GM19099 (cell line): ENCODE data around the gene CSMD2.

Source experiments
- POLR2A ChIP-seq: IDR thresholded peaks from 3 replicates; pipeline ENCODE4 v1.6.1; 2011; ENCODE audit warnings: low read depth; ENCODE audit not compliant: insufficient read length; ENCODE audit errors: extremely low read depth

CSMD2 gene

GRCh38 chr1:34130306-34130705, 34.7 kb downstream of the CSMD2 start:
- no peak for TF ChIP-seq POLR2A

GRCh38 chr1:34129630-34130029, 35.4 kb downstream of the CSMD2 start:
- TF ChIP-seq POLR2A = no peak

- no peak for TF ChIP-seq POLR2A
Measured at GRCh38 chr1:34128186-34128889, 36.7 kb downstream of the CSMD2 start.

GRCh38 chr1:34127006-34128000, 37.7 kb downstream of the CSMD2 start:
- no peak for TF ChIP-seq POLR2A

GRCh38 chr1:34126486-34126885, 38.5 kb downstream of the CSMD2 start:
- TF ChIP-seq POLR2A = no peak

- TF ChIP-seq POLR2A = no peak
Measured at GRCh38 chr1:34125721-34126380, 39.2 kb downstream of the CSMD2 start.

- no peak for TF ChIP-seq POLR2A
Measured at GRCh38 chr1:34122080-34122932, 42.7 kb downstream of the CSMD2 start.

- TF ChIP-seq POLR2A = no peak
Measured at GRCh38 chr1:34115233-34115632, 49.8 kb downstream of the CSMD2 start.

GRCh38 chr1:34113887-34114286, 51.1 kb downstream of the CSMD2 start:
- TF ChIP-seq POLR2A = no peak

- TF ChIP-seq POLR2A = no peak
Measured at GRCh38 chr1:34113362-34113761, 51.7 kb downstream of the CSMD2 start.

GRCh38 chr1:34108711-34109110, 56.3 kb downstream of the CSMD2 start:
- TF ChIP-seq POLR2A = no peak

GRCh38 chr1:34108269-34108668, 56.8 kb downstream of the CSMD2 start:
- TF ChIP-seq POLR2A = no peak

GRCh38 chr1:34101151-34101550, 63.9 kb downstream of the CSMD2 start:
- no peak for TF ChIP-seq POLR2A

GRCh38 chr1:34100332-34100731, 64.7 kb downstream of the CSMD2 start:
- TF ChIP-seq POLR2A = no peak

GRCh38 chr1:34089731-34090130, 75.3 kb downstream of the CSMD2 start:
- TF ChIP-seq POLR2A = no peak

GRCh38 chr1:34087986-34088385, 77.0 kb downstream of the CSMD2 start:
- no peak for TF ChIP-seq POLR2A
